Astrocyte (in vitro differentiated cells and primary cell): ENCODE results near the gene CLIP3. TPM values are rescaled to one million over a fixed set of nuclear protein-coding genes. Genes with fewer than 3 reads are reported as not detected.

Experiments
- DNase-seq: peaks from one replicate; pipeline ENCODE4 v3.0.0-alpha.2; 2010; ENCODE audit warnings: low read depth
- FAIRE-seq: peaks from 2 replicates; lab custom pipeline; 2011; peaks lifted over from hg19 to GRCh38; lab: Jason Lieb, UNC
- H2AFZ ChIP-seq: 2 replicates; pipeline ENCODE4 v1.6.0; 2012; ENCODE audit warnings: low read depth, low read length, inconsistent platforms
- H3K27ac ChIP-seq: 2 replicates; pipeline ENCODE4 v1.5.1; 2011; ENCODE audit warnings: low read depth, low read length, inconsistent platforms
- H3K27me3 ChIP-seq: 2 replicates; pipeline ENCODE4 v1.6.0; 2011; ENCODE audit warnings: low read length, inconsistent platforms; ENCODE audit not compliant: insufficient read depth
- H3K36me3 ChIP-seq: 2 replicates; pipeline ENCODE4 v1.5.1; 2011; ENCODE audit warnings: low read length, inconsistent platforms; ENCODE audit not compliant: insufficient read depth
- H3K4me1 ChIP-seq: 2 replicates; pipeline ENCODE4 v1.5.1; 2011; ENCODE audit warnings: low read length, inconsistent platforms; ENCODE audit not compliant: insufficient read depth
- H3K4me2 ChIP-seq: 2 replicates; pipeline ENCODE4 v1.6.0; 2012; ENCODE audit warnings: low read length, inconsistent platforms
- H3K4me3 ChIP-seq: 2 replicates; pipeline ENCODE4 v1.5.1; 2011; ENCODE audit warnings: low read depth, mild to moderate bottlenecking, low read length, inconsistent platforms; ENCODE audit not compliant: insufficient read depth
- H3K79me2 ChIP-seq: 2 replicates; pipeline ENCODE4 v1.6.0; 2012; ENCODE audit warnings: mild to moderate bottlenecking, low read length, inconsistent platforms; ENCODE audit not compliant: insufficient read depth
- H3K9ac ChIP-seq: 2 replicates; pipeline ENCODE4 v1.6.0; 2012; ENCODE audit warnings: mild to moderate bottlenecking, low read length, inconsistent platforms
- H3K9me3 ChIP-seq: 2 replicates; pipeline ENCODE4 v1.5.1; 2012; ENCODE audit warnings: low read depth, mild to moderate bottlenecking, low read length, inconsistent platforms; ENCODE audit not compliant: insufficient read depth
- H4K20me1 ChIP-seq: 2 replicates; pipeline ENCODE4 v1.6.0; 2012; ENCODE audit warnings: low read length, inconsistent platforms; ENCODE audit not compliant: insufficient read depth
- H3K27ac Mint-ChIP-seq: one replicate; pipeline ENCODE4 v1.8.0; 2021; ENCODE audit warnings: mild to moderate bottlenecking, mixed read lengths; ENCODE audit not compliant: unreplicated experiment
- H3K27me3 Mint-ChIP-seq: one replicate; pipeline ENCODE4 v1.8.0; 2021; ENCODE audit warnings: low read depth, mixed read lengths; ENCODE audit not compliant: unreplicated experiment
- H3K36me3 Mint-ChIP-seq: one replicate; pipeline ENCODE4 v1.8.0; 2021; ENCODE audit warnings: low read depth, mixed read lengths; ENCODE audit not compliant: unreplicated experiment
- H3K4me1 Mint-ChIP-seq: one replicate; pipeline ENCODE4 v1.8.0; 2021; ENCODE audit warnings: low read depth, mixed read lengths; ENCODE audit not compliant: unreplicated experiment
- H3K4me3 Mint-ChIP-seq: one replicate; pipeline ENCODE4 v1.8.0; 2021; ENCODE audit warnings: mild to moderate bottlenecking, moderate library complexity, mixed read lengths; ENCODE audit not compliant: unreplicated experiment
- H3K9me3 Mint-ChIP-seq: one replicate; pipeline ENCODE4 v1.8.0; 2021; ENCODE audit warnings: mild to moderate bottlenecking, mixed read lengths; ENCODE audit not compliant: unreplicated experiment
- EZH2 ChIP-seq: IDR thresholded peaks from 2 replicates; pipeline ENCODE4 v1.6.1; 2012; ENCODE audit warnings: mild to moderate bottlenecking, low read length, inconsistent platforms; ENCODE audit not compliant: insufficient read depth
- total RNA-seq: library from RNA; stranded (reverse); gene quantifications from 2 replicates; pipeline ENCODE4 v1.2.1, GENCODE V29; 2021
- TF ChIP-seq, protein P1 (sequence below): IDR thresholded peaks from 2 replicates; pipeline ENCODE4 v1.5.1; 2011; ENCODE audit warnings: low read depth, mild to moderate bottlenecking, inconsistent platforms, low read length, moderate library complexity; ENCODE audit not compliant: insufficient read depth

The CLIP3 gene
- total RNA-seq, 1 donor from 2014 or later: 57.4 TPM

DNA sequence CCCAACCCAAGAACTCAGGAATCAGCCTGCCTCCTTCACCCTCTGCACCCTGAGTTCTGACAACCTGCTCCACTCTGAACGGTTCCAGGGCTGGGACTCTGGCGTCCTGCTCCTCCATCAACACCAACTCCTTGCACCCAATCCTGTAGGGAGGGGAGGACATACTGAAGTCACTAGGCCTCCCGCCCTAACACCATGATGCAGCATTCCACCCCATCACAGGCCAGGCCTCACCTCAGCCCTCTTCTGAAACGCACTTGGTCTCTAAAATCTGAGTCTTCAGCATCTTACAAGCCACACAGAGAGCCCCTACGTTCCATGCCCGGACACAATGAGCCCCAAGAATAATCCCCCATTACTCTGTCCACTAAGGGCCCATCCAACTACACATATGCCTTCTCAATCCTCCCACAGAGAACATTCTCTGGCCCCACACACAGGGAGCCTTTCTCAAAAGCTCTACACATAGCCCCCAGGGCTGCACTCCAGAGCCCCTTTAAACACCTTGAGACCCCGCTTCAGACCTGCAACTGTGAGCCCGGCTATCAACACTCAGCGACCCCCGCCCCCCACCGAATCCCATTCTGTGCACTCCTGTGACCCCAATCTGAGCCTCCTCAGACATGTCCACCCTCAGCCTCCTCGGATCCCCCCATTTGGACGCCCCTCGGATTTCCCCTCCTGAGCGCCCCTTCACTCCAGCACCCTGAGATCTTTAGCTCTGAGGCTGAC lies 19.2 kb downstream of the CLIP3 start:
- Histone ChIP-seq H3K4me1 (peaks cover 15% of the 10 kb centered on the region), H2AFZ (peak overlapping the region; percentile 88), H3K9ac (peak overlapping the region; percentile 97), H3K4me3 (peak overlapping the region; percentile 98), H3K27me3 (no peaks in the 10 kb centered on the region), H3K9me3 (no peaks in the 10 kb centered on the region), H3K4me2 (peak overlapping the region; percentile 100), H3K36me3 (peaks cover under 1% of the 10 kb centered on the region), H4K20me1 (no peaks in the 10 kb centered on the region), H3K27ac (peak overlapping the region; percentile 70), H3K79me2 (peaks cover 8% of the 10 kb centered on the region)
- DNase-seq (no peak), FAIRE-seq (no peak)
- Mint-ChIP-seq H3K27ac (peak overlapping the region; percentile 97), H3K9me3 (no peaks in the 10 kb centered on the region), H3K27me3 (peaks cover 7% of the 10 kb centered on the region), H3K4me1 (no peaks in the 10 kb centered on the region), H3K36me3 (peaks cover 21% of the 10 kb centered on the region), H3K4me3 (peak overlapping the region; percentile 98)
- TF ChIP-seq, protein P1, sequence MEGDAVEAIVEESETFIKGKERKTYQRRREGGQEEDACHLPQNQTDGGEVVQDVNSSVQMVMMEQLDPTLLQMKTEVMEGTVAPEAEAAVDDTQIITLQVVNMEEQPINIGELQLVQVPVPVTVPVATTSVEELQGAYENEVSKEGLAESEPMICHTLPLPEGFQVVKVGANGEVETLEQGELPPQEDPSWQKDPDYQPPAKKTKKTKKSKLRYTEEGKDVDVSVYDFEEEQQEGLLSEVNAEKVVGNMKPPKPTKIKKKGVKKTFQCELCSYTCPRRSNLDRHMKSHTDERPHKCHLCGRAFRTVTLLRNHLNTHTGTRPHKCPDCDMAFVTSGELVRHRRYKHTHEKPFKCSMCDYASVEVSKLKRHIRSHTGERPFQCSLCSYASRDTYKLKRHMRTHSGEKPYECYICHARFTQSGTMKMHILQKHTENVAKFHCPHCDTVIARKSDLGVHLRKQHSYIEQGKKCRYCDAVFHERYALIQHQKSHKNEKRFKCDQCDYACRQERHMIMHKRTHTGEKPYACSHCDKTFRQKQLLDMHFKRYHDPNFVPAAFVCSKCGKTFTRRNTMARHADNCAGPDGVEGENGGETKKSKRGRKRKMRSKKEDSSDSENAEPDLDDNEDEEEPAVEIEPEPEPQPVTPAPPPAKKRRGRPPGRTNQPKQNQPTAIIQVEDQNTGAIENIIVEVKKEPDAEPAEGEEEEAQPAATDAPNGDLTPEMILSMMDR: no peak
- no peak for TF ChIP-seq EZH2

DNA sequence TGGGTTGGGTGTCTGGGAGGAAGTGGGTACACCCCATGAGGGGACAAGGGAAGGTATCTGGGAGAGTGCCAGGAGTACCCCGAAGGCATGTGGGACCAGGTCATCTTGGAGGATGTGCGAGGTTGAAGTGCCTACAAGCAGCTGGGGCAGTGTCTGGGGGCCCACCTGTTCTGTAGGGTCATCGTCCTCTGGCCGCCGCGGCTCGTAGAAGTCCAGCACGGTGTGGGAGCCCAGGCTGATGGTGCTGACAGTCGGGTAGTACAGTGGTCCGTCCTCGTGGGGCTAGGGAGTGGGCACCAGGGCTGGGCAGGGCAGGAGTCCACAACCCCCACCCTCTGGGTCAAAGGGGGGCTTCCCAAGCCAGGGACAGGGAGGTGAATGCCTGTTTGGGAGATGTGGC lies 22.3 kb downstream of the CLIP3 start:
- FAIRE-seq (no peak), DNase-seq (no peak)
- TF ChIP-seq, protein P1: no peak
- TF ChIP-seq EZH2: no peak
- no peak overlapping the region for H3K4me3 ChIP-seq
- no peak overlapping the region for H3K27ac ChIP-seq
- no peak overlapping the region for H3K4me2 ChIP-seq
- peaks cover 8% of the 10 kb centered on the region for H3K27me3 Mint-ChIP-seq
- peak overlapping the region; percentile 50 for H3K4me3 Mint-ChIP-seq
- no peaks in the 10 kb centered on the region for H4K20me1 ChIP-seq
- no peaks in the 10 kb centered on the region for H3K9me3 Mint-ChIP-seq
- no peaks in the 10 kb centered on the region for H3K4me1 Mint-ChIP-seq
- H3K36me3 Mint-ChIP-seq: peaks cover 10% of the 10 kb centered on the region
- H3K9ac ChIP-seq: no peak overlapping the region
- no peaks in the 10 kb centered on the region for H3K27me3 ChIP-seq
- peaks cover 15% of the 10 kb centered on the region for H3K4me1 ChIP-seq
- no peak overlapping the region for H2AFZ ChIP-seq
- no peak overlapping the region for H3K27ac Mint-ChIP-seq
- H3K36me3 ChIP-seq: no peaks in the 10 kb centered on the region
- H3K79me2 ChIP-seq: peaks cover 8% of the 10 kb centered on the region
- H3K9me3 ChIP-seq: no peaks in the 10 kb centered on the region
